Putamen (tissue), 1 donor: ENCODE results near the gene BMERB1.
A peak's percentile ranks its signal among the peaks of the same experiment; 100 is the strongest.

Experiments used
- DNase-seq: peaks from one replicate; pipeline ENCODE4 v3.0.0-alpha.2; 2016; ENCODE audit warnings: low spot score

Gene BMERB1

DNA sequence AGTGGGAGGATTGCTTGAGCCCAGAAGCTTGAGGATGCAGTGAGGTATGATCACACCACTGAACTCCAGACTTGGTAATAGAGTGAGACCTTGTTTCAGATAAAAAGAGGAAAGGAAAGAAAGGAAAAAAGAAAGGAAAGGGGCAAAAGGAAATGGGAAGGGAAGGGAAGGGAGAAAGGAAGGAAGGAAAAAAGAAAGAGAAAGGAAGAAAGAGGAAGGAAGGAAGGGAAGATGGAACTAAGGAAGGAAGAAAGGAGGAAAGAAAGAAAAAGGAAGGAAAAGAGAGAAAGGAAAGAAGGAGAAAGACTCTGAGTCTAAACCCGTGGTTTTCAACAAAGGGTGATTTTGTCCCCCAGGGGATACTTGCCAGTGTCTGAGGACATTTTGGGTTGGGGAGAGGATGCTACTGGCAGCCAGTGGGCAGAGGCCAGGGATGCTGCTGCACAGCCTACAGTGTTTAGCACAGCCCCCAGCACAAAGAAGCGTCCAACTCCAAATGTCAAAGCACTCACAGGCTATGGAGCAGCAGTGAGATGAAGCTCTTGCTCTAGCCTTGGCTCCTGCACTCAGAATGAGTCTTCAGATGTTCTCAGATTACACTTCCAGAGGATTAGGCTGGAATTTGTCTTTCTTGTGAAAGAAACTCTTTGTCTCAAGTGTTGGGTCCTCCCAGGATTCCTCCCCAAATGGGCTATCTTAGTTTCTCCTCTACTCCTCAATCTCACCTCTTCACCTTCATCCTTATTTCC, 64.2 kb downstream of the BMERB1 start:
- no peak for DNase-seq

DNA sequence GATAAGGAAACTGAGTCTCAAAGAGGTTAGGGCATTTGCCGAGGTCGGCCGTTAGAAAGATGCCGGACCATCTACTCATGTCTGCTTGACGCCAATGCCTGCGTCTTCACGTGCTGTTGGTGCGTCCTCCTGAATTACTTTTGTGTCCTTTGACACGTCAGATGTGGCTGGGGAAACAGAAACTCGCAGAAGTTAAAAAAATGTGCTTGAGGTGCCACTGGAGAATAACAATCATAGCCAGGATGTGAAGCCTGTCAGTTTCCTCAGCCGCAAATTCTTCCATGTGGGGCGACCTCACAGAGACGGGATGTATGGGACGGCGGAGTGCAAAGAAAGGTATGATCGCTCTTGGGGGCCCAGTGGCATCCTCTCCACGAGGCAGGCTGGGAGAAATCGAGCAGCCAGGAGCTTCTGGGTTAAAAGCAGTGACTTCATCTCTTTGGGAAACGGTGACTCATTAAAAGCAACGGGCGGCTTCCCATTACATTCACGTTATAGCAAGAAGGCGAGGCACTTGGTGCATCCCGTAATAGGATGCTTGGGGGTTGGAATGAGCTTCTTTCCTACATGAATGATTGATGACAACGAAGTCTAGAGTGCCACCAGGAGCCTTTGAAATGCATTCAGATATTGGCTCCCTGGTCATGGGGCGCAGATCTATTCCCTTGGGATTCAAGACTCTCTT, 67.8 kb downstream of the BMERB1 start:
- peak; percentile 69 for DNase-seq

DNA sequence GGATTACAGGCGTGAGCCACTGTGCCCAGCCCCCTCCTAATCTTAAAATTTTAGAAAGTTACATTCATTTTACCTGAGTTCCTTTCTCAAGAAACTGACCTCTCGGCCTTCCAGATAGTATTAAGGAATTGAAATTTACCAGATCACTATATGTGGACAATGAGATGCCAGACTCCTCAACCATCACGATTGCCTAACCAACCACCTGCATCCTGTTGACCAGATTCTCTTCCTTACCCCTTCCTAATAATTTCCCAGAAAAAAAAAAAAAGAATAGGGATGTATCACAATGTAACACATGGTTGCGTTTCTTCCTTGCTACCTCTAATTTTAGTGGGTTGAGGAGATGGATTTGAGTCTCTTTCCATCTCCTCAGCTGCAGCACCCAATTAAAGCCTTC, 72.1 kb downstream of the BMERB1 start:
- no peak for DNase-seq

DNA sequence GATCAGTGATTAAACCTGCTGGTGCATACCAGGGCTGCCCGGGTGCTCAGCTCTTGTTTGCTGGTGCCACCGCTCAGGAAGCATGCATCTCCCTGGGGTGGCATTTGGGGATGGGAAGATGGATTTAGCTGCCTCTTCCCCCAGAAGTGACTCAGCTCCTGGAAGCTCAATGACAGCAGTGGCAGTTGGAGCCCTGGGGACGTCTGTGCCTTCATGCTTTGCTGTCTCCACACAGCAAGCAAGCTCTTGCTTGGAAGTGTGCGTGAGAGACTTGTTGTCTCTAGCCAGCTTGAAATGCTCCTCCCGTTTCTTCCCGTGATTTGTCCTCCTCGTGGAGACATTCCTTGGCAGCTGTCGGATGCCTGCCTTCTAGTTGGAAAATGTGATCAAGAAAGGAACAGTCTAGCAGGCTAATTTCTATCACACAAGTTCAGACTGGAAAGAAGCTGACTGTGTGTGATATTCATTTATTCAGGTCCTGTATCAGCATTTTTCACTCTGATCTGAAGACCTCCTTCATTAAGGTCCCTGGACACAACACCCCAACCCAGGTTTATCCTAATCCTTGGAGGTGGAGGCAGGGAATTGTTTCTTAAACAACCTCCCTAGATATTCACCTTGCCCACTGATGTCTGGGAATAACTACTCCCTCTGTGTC, 73.0 kb downstream of the BMERB1 start:
- DNase-seq, result peak; percentile 42

DNA sequence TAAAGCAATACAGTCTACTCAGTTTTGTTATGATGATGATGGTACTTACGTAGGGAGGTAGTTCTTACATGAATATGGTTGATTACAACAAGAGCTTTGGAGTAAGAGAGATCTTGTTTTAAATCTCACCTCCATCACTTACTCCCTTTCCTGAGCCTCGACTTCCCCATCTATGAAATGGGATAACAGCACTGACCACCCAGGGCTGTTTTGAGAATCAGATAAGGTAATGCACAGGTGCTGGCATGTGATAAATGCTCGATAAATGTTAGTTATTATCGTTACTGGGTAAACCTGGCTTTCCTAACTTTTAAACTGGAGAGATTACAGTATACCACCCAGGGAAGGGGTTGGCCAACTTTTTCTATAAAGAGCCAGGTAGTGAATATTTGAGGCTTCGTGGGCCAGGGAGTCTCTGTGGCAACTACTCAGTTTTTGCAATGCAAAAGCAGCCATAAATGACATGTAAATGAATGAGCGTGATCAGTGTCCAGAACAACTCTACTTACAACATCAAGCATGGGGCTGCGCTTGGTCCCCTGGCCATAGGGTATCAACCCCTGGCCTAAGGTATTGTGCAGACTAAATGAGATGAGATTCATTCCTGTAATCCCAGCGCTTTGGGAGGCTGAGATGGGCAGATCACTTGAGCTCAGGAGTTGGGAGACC, 73.7 kb downstream of the BMERB1 start:
- DNase-seq, result no peak

DNA sequence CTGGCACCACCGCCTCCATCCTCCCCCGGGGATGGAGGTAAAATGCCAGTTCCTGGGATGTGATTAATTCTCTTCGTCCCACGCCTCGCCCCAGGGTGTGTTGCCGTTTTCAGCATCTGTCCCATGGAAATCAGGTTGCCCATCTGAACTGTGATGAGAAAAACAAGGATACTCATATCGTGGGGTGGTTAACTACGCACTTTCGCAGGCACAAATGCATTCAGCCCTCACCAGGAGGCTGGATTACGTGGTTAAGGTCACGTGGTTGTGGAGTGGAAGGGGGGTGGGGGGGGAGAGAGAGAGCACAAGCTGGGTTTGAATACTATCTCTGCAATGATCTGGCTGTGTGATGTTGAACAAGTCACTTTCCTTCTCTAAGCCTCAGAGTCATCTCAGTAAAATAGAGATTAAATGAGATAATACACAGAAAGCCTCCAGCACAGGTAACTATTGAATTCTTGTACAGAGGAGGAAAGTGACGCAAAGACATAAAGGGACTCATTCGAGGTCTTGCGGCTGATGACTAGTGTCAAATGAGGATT, 74.7 kb downstream of the BMERB1 start:
- peak; percentile 39 for DNase-seq

DNA sequence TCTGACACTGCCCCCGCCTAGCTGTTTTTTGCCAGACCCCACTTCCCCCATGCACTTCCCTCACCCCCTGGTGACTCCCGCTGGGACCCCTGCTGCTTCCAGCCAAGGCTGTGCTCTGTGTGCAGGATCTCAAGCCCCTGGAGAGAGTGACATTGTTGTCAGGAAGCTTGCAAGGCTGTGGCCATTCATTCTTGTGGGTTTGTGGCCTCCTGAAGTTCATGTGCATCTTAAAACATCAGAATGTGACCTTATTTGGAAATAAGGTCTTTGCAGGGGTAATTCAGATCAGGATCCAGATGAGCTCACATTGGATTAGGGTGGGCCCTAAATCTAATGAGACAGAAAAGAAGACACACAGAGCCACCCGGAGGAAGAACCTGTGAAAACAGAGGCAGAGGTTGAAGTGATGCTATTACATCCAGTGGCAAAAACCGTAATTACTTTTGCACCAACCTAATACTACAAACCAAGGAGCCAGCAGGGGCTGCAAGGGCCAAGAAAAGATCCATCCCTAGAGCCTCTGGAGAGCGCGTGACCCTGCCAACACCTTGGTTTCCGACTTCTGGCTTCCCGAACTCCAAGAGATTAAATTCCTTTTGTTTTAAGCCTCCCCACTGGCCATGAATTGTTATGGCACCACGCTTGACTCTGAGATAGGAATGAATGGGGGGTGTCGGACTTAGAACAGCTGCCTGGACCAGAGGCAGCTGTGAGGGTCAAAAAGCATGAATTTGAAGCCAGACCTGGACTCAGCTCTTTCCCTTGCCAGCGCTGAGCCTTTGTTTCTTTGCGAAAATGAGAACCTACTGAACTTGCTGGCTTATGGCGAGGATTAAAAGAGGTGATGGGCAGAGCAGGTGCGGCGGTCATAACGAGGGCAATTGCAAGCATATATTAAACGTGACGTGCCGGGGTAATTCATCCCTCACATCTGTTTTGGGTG, 75.5 kb downstream of the BMERB1 start:
- DNase-seq, result no peak

GRCh38 chr16:15510992-15511391, 76.6 kb downstream of the BMERB1 start:
- no peak for DNase-seq

GRCh38 chr16:15511759-15512487, 77.5 kb downstream of the BMERB1 start:
- DNase-seq, result no peak

GRCh38 chr16:15513156-15513555, 78.8 kb downstream of the BMERB1 start:
- no peak for DNase-seq

DNA sequence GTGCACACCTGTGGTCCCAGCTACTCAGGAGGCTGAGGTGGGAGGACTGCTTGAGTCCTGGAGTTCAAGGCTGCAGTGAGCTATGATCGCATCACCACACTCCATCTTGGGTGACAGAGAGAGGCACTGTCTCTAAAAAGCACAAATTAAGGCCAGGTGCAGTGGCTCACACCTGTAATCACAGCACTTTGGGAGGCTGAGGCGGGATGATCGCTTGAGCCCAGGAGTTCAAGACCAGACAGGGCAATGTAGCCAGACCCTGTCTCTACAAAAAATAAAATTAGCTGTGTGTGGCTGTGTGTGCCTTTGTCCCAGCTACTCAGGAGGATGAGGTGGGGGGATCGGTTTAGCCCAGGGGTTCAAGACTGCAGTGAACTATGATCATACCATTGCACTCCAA, 81.6 kb downstream of the BMERB1 start:
- no peak for DNase-seq

GRCh38 chr16:15516609-15517008, 82.2 kb downstream of the BMERB1 start:
- DNase-seq, result no peak

GRCh38 chr16:15517743-15518377, 83.5 kb downstream of the BMERB1 start:
- no peak for DNase-seq

DNA sequence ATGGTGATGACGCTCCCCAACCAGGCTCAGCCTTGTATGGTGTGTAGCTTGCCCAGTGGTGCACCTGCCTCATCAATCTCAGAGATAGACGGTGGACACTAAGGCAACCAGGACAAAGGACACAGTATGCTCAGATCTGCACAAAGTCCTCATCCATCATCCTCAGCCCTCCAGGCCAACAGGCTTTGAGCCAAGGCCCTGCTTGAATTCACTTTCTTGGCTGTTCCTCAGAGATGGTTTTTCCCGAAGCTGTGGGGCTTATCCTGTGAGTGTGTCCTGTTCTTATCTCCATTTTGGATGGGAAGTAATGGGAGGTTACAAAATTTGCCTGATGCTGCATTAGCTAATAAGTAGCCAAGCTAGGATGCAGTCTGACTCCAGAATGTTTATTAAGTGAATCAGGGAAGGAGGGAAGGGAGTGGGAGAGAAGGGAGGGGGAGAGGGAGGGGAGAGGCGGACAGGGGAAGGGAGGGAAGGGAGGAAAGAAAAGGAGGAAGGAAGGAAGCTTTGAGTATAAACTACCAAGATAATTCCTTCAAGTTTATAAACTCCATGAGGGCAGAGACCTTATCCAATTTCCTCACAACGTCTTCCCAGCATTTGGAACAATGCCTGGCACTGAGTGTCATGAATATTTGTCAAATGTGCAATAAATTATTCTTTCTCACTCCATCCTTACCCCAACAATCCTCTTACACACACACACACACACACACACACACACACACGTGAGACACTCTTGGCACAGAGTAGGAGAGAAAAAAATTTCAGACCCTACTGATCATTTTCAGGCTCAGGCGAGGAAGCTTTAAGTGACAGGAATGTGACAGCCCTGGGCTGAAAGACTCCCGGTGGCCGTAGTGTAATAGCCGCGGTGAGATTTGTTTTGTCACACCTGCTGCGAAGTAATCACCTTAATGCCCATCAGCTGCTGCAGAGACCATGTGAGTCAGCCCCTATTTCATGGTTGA, 84.3 kb downstream of the BMERB1 start:
- no peak for DNase-seq

DNA sequence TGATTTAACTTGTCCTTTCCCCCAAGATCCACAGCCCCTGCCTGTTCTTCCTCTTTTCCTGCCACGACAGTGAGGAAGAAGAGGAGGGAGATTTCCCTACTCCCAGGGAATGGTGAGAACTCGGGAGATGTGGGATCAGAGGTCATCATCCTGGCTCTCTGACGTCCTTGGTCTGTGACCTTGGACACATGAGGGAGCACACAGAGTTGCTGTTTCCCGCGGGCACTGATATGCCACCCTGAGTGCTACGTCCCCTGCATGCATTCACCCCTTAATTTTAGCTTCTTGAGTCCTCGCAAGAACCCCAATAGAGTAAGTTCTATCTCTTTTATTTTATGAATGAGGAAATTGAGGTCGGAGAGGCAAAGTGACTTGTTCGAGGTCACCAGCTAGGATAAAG, 85.4 kb downstream of the BMERB1 start:
- DNase-seq, result no peak

DNA sequence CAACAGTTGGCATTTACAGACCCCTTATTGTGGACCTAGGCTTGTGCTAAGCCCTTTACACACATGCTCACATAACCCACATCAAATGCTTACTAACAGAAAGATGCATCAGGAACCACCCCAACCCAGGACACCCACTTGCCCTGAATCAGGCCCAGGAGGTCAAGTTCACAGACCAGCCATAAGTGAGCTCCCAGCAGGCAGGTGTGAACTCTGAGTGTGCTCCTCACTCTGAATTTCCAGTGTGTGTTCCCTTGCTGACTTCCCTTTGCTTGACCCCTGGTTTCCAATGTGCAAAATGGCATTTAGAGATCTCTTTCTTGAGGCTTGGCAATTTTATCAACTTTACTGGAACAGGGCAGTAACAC, 87.0 kb downstream of the BMERB1 start:
- DNase-seq, result no peak

DNA sequence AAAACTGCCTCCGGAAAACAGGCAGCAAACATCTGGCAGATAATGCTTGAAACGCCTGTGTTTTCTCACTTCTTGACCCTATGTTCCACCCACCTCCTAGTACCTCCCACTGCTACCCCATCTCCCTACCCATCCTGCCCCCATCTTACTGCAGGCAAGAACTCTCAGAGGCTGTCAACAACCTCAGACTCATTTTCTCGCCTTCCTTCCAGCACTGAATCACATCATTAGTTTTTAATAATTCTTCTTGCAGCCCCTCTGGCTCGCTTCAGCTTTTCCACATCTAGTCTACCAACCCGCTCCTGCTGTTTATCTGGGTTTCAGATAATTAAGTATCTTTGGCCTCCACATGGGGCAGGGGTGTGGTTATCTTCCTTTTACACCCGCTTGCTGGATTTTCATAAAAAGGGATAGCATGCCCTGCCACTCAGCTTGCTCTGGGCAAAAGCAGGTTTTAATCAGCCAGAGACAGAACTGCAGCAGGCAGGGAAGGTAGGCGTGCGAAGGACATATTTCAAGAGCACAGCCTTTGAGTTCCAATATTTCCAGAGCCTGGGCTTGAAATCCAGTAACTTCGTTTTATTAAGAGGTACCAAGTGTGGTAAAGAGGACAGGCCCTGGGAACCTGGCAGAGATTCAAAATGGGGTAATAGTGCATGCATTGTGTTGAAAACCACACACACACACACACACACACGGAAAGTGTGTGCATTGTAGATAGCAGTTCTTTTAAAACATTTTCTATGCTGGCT, 87.5 kb downstream of the BMERB1 start:
- no peak for DNase-seq

GRCh38 chr16:15523092-15523541, 88.7 kb downstream of the BMERB1 start:
- peak; percentile 73 for DNase-seq
